Renal cortex interstitium (tissue), 11 donors: Measurements from ENCODE around the gene AUTS2. TPM values are rescaled to one million over a fixed set of nuclear protein-coding genes. Genes with fewer than 3 reads are reported as not detected.
"Not testable (repeated sequence)": the region's sequence is repeated elsewhere in the genome, so short reads cannot be mapped to it uniquely, and the experiment has no call there.

Source experiments
- DNase-seq, 11 donors: peaks; one replicate each; pipeline ENCODE4 v3.0.0-alpha.2; 2013; ENCODE audit warnings: low read depth in 9 of 11, low spot score in 4 of 11; ENCODE audit errors: extremely low read depth in 1 of 11
- polyA plus RNA-seq, 3 donors: library from polyadenylated mRNA; unstranded; fragments of 120-200 nt; gene quantifications; one replicate each; pipeline ENCODE4 v1.2.1, GENCODE V29; 2013; ENCODE audit not compliant: insufficient read length in 3 of 3

The AUTS2 gene
- polyA plus RNA-seq, 3 donors, result 78.0 to 102 (median 90.7) TPM

GRCh38 chr7:70592171-70592570 lies 993.9 kb downstream of the AUTS2 start:
- no peak for DNase-seq

GRCh38 chr7:70594170-70594569 lies 995.9 kb downstream of the AUTS2 start:
- no peak for DNase-seq

- DNase-seq, result not testable (repeated sequence)
Measured at GRCh38 chr7:70594885-70595284, 996.6 kb downstream of the AUTS2 start.

- no peak for DNase-seq
Measured at GRCh38 chr7:70595370-70595754, 997.1 kb downstream of the AUTS2 start.

- no peak for DNase-seq
Measured at GRCh38 chr7:70595755-70596597, 997.7 kb downstream of the AUTS2 start.

GRCh38 chr7:70596598-70596913 lies 998.3 kb downstream of the AUTS2 start:
- no peak for DNase-seq

- no peak for DNase-seq
Measured at GRCh38 chr7:70597066-70597465, 998.8 kb downstream of the AUTS2 start.

GRCh38 chr7:70598976-70599375 lies 1000.7 kb downstream of the AUTS2 start:
- no peak for DNase-seq

GRCh38 chr7:70599446-70600190 lies 1001.3 kb downstream of the AUTS2 start:
- DNase-seq, result no peak

GRCh38 chr7:70600993-70601392 lies 1002.7 kb downstream of the AUTS2 start:
- no peak for DNase-seq

GRCh38 chr7:70602117-70602516 lies 1003.8 kb downstream of the AUTS2 start:
- no peak for DNase-seq

GRCh38 chr7:70607281-70607680 lies 1009.0 kb downstream of the AUTS2 start:
- DNase-seq, result no peak

GRCh38 chr7:70607759-70608158 lies 1009.5 kb downstream of the AUTS2 start:
- no peak for DNase-seq

- DNase-seq, result no peak
Measured at GRCh38 chr7:70608229-70608628, 1010.0 kb downstream of the AUTS2 start.

- no peak for DNase-seq
Measured at GRCh38 chr7:70612811-70613210, 1014.5 kb downstream of the AUTS2 start.

- DNase-seq, result no peak
Measured at GRCh38 chr7:70614237-70615045, 1016.2 kb downstream of the AUTS2 start.

GRCh38 chr7:70615066-70615606 lies 1016.9 kb downstream of the AUTS2 start:
- no peak for DNase-seq

- DNase-seq, result no peak
Measured at GRCh38 chr7:70616211-70616610, 1017.9 kb downstream of the AUTS2 start.

GRCh38 chr7:70616821-70617220 lies 1018.5 kb downstream of the AUTS2 start:
- DNase-seq, result no peak
